Activated CD4-positive, alpha-beta memory T cell treated with anti-CD3 and anti-CD28 coated beads for 36 hours (primary cell): ENCODE measurements around the gene ANXA4. TPM values are rescaled to one million over a fixed set of nuclear protein-coding genes. Genes with fewer than 3 reads are reported as not detected.

ENCODE experiments used
- CTCF ChIA-PET: fragments of 350-600 bp; sonication (Branson Sonifier 250); formaldehyde crosslinking; loops from one replicate; lab custom pipeline; 2021; ENCODE audit warnings: antibody characterized with exemption, inconsistent platforms; lab: Charles Lee
- POLR2A ChIA-PET: fragments of 350-600 bp; sonication (Branson Sonifier 250); formaldehyde crosslinking; loops from one replicate; lab custom pipeline; 2021; ENCODE audit warnings: antibody characterized with exemption; lab: Charles Lee
- DNase-seq: peaks from one replicate; pipeline ENCODE4 v3.0.0-alpha.2; 2020
- H3K27ac Mint-ChIP-seq: one replicate; pipeline ENCODE4 v1.8.0; 2021; ENCODE audit warnings: mixed read lengths
- H3K27me3 Mint-ChIP-seq: one replicate; pipeline ENCODE4 v1.8.0; 2021; ENCODE audit warnings: mixed read lengths
- H3K36me3 Mint-ChIP-seq: one replicate; pipeline ENCODE4 v1.8.0; 2021; ENCODE audit warnings: mixed read lengths
- H3K4me1 Mint-ChIP-seq: one replicate; pipeline ENCODE4 v1.8.0; 2021; ENCODE audit warnings: low read depth, mixed read lengths
- H3K4me3 Mint-ChIP-seq: one replicate; pipeline ENCODE4 v1.8.0; 2021; ENCODE audit warnings: mild to moderate bottlenecking, mixed read lengths
- H3K9me3 Mint-ChIP-seq: one replicate; pipeline ENCODE4 v1.8.0; 2021; ENCODE audit warnings: mixed read lengths
- intact Hi-C: fragments of 100-400 bp; cut with micrococcal nuclease; formaldehyde crosslinking; loops from one replicate; pipeline ENCODE4 v1.15.1; 2023
- total RNA-seq, 2 experiments: library from RNA; stranded (reverse); gene quantifications; one replicate each; pipeline ENCODE4 v1.2.3, GENCODE V29; 2021

The ANXA4 gene
- total RNA-seq, 2 experiments from 2014 or later: 41.3 to 43.2 TPM

DNA sequence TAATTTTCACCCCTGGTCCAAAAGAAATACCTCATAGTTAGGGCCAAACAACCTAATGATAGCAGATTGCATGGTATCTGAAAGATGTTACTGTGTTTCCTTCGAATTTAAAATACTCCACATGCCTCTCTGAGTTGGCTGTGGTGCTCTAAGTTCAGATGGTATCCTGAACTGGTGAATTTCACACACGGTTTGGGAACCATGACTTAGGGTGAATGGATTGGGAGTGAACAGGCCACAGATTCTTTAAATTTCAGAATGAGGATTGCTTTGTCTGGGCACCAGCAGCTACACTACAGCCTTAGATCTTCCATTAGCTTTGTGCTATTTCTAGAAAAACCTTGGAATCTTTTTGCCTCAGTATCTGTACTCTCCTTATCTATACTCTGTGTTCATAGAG is 93.7 kb downstream of the ANXA4 start:
- Mint-ChIP-seq H3K36me3 (peaks cover 24% of the 10 kb centered on the region), H3K4me1 (peaks cover 54% of the 10 kb centered on the region), H3K27me3 (no peaks in the 10 kb centered on the region), H3K4me3 (no peak overlapping the region), H3K9me3 (no peaks in the 10 kb centered on the region), H3K27ac (no peak overlapping the region)
- ChIA-PET POLR2A (no interaction called here), CTCF (interaction anchor here (1.8 to 2.1 kb wide), 2 partner anchors 19 to 111 kb away, joined by 7 to 10 read pairs; no protein-coding TSS in a partner anchor)
- DNase-seq: no peak
- intact Hi-C loops: no loop called here

DNA sequence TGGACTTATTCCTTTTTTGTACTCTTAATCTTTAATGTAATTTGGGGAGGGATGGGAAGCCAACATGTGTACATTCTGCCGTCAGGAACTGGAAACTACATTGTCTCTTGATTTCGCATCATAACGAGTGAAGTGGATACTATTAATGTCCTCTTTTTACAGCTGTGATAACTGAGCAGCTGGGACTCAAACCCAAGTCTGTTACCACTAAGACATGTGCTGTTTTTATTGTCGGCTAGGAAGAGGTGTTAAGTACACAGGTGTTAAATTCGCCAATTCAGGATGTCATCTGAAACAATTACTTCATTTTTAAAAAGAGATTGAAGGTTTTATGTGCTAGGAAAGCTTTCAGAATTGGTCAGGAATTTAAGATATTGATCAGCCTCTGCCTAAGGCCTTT is 94.4 kb downstream of the ANXA4 start:
- POLR2A ChIA-PET: no interaction called here
- no peak overlapping the region for H3K27ac Mint-ChIP-seq
- peaks cover 24% of the 10 kb centered on the region for H3K36me3 Mint-ChIP-seq
- H3K27me3 Mint-ChIP-seq: no peaks in the 10 kb centered on the region
- intact Hi-C loops: no loop called here
- no peaks in the 10 kb centered on the region for H3K9me3 Mint-ChIP-seq
- H3K4me1 Mint-ChIP-seq: peaks cover 53% of the 10 kb centered on the region
- CTCF ChIA-PET: interaction anchor here (1.8 to 2.1 kb wide), 2 partner anchors 20 to 111 kb away, joined by 7 to 10 read pairs; no protein-coding TSS in a partner anchor
- no peak overlapping the region for H3K4me3 Mint-ChIP-seq
- no peak for DNase-seq

DNA sequence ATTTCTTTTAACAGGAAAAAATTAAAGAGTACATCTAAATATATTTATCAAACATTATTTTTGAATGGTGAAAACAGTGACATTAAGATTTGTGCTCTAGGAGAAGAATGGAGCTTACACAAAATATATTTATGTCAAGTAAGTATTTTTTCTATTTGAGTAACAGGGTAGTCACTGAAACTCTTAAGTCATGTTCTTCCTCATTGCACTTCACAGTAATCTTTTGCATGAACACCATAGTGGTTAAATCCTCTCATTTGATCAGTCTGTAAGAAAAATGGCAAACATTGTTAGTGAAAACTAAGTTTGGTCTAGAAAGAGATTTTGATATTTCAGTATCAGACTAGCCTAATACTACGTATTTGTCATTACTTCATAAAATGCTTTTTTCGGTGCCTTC is 95.6 kb downstream of the ANXA4 start:
- Mint-ChIP-seq H3K27me3 (no peaks in the 10 kb centered on the region), H3K27ac (no peak overlapping the region), H3K4me3 (no peak overlapping the region), H3K4me1 (peaks cover 42% of the 10 kb centered on the region), H3K9me3 (no peaks in the 10 kb centered on the region), H3K36me3 (peaks cover 28% of the 10 kb centered on the region)
- ChIA-PET POLR2A (no interaction called here), CTCF (interaction anchor here (2.1 kb wide), 1 partner anchor 113 kb away, joined by 10 read pairs; no protein-coding TSS in a partner anchor)
- no peak for DNase-seq
- intact Hi-C loops: no loop called here

DNA sequence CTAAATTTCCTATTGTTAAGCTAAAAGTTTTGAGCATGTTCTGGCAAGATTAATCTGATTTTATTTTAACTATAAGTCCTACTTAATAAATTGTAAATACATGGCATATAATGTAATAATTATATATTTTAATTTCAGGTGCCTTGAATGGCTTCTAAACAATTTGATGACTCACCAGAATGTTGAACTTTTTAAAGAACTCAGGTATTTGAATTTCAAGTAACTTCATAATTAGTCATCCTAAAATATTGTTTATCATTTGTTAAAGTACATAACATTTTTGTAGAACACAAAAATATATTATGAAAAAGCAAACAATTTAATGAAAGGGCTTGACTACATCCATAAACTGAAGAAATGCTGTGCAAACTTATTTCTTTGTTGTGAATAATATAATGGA is 102.1 kb downstream of the ANXA4 start:
- ChIA-PET POLR2A (no interaction called here), CTCF (no interaction called here)
- Mint-ChIP-seq H3K9me3 (no peaks in the 10 kb centered on the region), H3K4me3 (no peak overlapping the region), H3K27me3 (no peaks in the 10 kb centered on the region), H3K36me3 (peaks cover 34% of the 10 kb centered on the region), H3K4me1 (peaks cover 10% of the 10 kb centered on the region), H3K27ac (no peak overlapping the region)
- intact Hi-C loops: no loop called here
- no peak for DNase-seq

DNA sequence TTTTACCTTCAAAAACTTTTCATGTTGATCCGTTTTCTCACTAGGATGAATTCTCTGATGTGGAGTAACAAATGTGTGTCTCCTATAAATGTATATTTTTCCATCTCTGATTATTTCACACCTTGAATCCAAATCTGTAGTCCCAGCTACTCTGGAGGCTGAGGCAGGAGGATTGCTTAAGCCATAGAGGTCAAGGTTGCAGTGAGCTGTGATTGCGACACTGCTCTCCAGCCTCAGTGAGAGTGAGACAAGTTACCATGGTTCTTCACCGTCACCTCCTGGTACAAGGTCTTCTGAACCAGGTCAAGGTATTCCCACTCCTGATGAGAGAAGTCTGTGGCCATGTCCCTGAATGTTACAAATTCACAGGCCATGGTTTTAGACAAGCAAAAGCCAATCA is 102.6 kb downstream of the ANXA4 start:
- Mint-ChIP-seq H3K27ac (no peak overlapping the region), H3K27me3 (no peaks in the 10 kb centered on the region), H3K4me1 (peaks cover 10% of the 10 kb centered on the region), H3K36me3 (peaks cover 31% of the 10 kb centered on the region), H3K9me3 (no peaks in the 10 kb centered on the region), H3K4me3 (no peak overlapping the region)
- ChIA-PET CTCF (no interaction called here), POLR2A (no interaction called here)
- DNase-seq: no peak
- intact Hi-C loops: no loop called here

DNA sequence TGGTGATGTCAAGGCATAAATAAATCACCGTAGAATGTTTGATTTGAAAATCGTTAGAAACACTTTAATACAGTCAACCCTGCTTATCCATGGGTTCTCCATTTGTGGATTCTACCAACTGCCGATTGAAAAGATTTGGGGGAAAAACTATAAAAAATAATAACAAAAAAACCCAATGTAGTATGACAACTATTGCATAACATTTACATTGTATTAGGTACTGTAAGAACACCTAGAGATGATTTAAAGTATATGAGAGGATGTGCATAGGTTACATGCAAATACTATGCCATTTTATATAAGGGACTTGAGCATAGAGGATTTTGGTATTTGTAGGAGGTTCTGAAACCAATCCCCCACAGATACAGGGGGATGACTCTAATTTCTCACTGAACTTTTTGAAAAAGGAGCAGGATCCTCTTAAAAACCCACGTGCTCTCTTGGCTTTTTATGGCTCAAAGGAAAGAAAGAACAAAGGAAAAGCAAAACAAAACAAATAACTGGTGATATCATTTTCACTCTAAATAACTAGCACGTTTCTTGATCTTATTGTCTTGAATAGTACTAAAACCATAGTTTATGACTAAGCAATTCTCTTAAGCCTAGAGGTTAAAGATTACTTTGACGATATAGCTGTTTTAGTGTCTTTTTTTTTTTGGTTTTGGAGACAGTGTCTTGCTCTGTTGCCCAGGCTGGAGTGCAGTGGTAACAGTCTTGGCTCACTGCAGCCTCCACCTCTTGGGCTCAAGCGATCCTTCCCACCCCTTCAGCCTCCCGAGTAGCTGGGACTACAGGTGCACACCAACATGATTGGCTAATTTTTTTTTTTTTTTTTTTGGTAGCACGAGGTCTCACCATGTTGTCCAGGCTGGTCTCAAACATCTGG is 104.5 kb downstream of the ANXA4 start:
- peak overlapping the region; percentile 18 for H3K27ac Mint-ChIP-seq

DNA sequence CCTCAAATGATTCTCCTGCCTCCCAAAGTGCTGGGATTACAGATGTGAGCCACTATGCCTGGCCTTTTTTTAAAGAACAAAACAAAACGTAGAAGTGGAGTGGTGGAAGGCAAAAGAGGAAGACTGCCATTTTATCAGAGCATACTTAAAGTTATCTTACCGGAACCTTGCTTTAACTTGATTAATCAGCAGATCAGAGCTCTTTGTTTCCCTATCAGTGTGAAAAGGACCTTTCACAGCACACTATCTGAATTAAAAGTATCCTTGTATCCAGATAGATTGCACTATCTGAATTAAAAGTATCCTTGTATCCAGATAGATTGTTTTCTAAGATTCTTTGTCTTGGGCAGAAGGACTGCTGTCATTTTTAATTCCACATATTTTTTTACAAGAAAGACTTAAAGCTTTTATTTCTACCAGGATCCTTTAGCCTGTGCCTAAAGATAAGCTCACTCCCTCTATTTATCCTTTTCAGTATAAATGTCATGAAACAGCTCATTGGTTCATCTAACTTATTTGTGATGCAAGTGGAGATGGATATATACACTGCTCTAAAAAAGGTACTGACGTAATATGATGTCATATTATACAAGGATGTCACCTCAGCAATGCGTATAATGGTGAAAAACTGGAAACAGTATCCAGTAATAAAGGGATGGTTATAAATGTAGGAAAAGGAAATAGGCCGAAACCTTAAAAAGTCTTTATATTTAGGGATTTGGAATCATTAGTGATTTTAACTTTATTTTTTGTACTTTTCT is 105.3 kb downstream of the ANXA4 start:
- no peak overlapping the region for H3K27ac Mint-ChIP-seq
- peaks cover 10% of the 10 kb centered on the region for H3K4me1 Mint-ChIP-seq
- DNase-seq: no peak
- POLR2A ChIA-PET: no interaction called here
- CTCF ChIA-PET: interaction anchor here (0.6 kb wide), 1 partner anchor 107 kb away, joined by 3 read pairs; no protein-coding TSS in a partner anchor
- H3K4me3 Mint-ChIP-seq: no peak overlapping the region
- intact Hi-C loops: no loop called here
- H3K27me3 Mint-ChIP-seq: no peaks in the 10 kb centered on the region
- peaks cover 26% of the 10 kb centered on the region for H3K36me3 Mint-ChIP-seq
- no peaks in the 10 kb centered on the region for H3K9me3 Mint-ChIP-seq

More for the DNA sequence above, 104.5 kb downstream of the ANXA4 start:
- H3K4me3 Mint-ChIP-seq: no peak overlapping the region
- intact Hi-C loops: no loop called here
- H3K36me3 Mint-ChIP-seq: peaks cover 31% of the 10 kb centered on the region
- no peak for DNase-seq
- ChIA-PET POLR2A (interaction anchor here (0.6 kb wide), 1 partner anchor 13 kb away, joined by 3 read pairs; no protein-coding TSS in a partner anchor), CTCF (interaction anchor here (0.6 kb wide), 1 partner anchor 106 kb away, joined by 3 read pairs; no protein-coding TSS in a partner anchor)
- peaks cover 10% of the 10 kb centered on the region for H3K4me1 Mint-ChIP-seq
- H3K9me3 Mint-ChIP-seq: no peaks in the 10 kb centered on the region
- no peaks in the 10 kb centered on the region for H3K27me3 Mint-ChIP-seq

DNA sequence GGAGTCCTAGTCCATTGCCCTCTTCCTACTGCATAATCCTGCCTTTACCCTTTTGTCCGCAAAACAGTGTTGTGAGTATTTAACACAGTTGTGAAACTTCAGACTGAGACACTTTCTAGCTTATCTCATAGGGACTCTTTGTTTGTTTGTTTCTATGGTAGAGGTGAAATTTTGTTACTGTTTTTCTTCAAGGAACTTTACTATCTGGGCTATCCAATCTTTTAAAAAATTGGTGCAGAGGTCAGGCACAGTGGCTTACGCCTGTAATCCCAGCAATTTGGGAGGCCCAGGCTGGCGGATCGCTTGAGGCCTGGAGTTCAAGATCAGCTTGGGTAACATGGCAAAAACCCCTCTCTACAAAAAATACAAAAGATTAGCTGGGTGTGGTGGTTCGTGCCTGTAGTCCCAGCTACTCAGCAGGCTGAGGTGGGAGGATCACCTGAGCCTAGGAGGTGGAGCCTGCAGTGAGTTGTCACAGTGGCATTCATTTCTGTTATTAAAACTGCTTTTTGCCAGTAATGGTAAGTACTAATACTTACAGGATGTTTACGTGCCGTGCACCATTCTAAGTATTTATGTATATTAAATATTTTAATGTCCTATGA is 106.4 kb downstream of the ANXA4 start:
- ChIA-PET POLR2A (no interaction called here), CTCF (no interaction called here)
- Mint-ChIP-seq H3K27me3 (no peaks in the 10 kb centered on the region), H3K27ac (no peak overlapping the region), H3K9me3 (no peaks in the 10 kb centered on the region), H3K4me3 (no peak overlapping the region), H3K4me1 (peaks cover 10% of the 10 kb centered on the region), H3K36me3 (peaks cover 26% of the 10 kb centered on the region)
- DNase-seq: no peak
- intact Hi-C loops: no loop called here

DNA sequence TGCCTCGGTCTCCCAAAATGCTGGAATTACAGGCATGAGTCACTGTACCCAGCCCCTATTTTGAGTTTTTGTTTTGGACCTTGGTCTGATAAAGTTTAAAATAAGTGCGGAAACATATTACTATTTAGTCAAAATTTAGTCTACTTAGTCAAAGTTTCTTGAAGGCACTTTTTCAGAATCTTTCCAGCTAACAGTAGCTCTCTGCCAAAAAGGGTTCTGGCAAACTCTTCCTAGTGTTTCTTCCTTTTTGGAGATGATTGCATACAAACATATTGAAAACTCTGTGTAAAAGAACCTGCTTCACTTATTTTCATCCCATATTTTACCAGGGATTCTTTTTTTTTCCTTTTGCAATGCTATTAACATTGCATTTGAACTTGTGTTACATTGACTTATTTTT is 116.3 kb downstream of the ANXA4 start:
- POLR2A ChIA-PET: no interaction called here
- intact Hi-C loops: no loop called here
- peaks cover 10% of the 10 kb centered on the region for H3K36me3 Mint-ChIP-seq
- CTCF ChIA-PET: interaction anchor here (0.9 kb wide), 1 partner anchor 133 kb away, joined by 4 read pairs; no protein-coding TSS in a partner anchor
- H3K27ac Mint-ChIP-seq: no peak overlapping the region
- no peaks in the 10 kb centered on the region for H3K27me3 Mint-ChIP-seq
- H3K9me3 Mint-ChIP-seq: no peaks in the 10 kb centered on the region
- DNase-seq: no peak
- H3K4me3 Mint-ChIP-seq: no peak overlapping the region
- H3K4me1 Mint-ChIP-seq: no peaks in the 10 kb centered on the region

DNA sequence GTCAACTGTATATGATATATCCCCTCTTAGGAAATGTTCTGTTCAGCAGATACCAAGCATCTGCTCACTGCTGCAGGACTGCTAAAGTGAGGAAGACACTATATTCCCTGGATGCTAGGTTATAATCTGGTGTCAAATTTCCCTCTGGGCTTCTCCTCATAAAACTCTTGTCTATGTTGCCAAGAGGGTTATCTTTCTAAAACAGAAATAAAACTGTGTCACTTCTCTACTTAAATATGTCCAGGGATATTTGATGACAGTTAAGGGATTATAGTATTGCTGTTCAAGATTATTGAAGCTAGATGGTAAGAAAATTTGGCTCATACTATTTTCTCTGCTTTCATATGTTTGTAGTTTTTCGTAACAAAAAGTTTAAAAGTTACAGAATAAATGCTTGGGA is 121.4 kb downstream of the ANXA4 start:
- Mint-ChIP-seq H3K9me3 (no peaks in the 10 kb centered on the region), H3K4me1 (no peaks in the 10 kb centered on the region), H3K27ac (no peak overlapping the region), H3K4me3 (no peak overlapping the region), H3K36me3 (peaks cover 24% of the 10 kb centered on the region), H3K27me3 (no peaks in the 10 kb centered on the region)
- ChIA-PET CTCF (interaction anchor here (1.3 kb wide), 1 partner anchor 138 kb away, joined by 7 read pairs; no protein-coding TSS in a partner anchor), POLR2A (no interaction called here)
- intact Hi-C loops: no loop called here
- DNase-seq: no peak
